Activated B cell treated with CpG ODN at 0.5 μM for 24 hours (primary cell): ENCODE measurements around the gene EIF4E1B. TPM values are rescaled to one million over a fixed set of nuclear protein-coding genes. Genes with fewer than 3 reads are reported as not detected.

ENCODE experiments used
- ATAC-seq: fragments of 200-7000 bp; cut with Tn5 transposase; one replicate; pipeline ENCODE4 v1.10.0; 2021; ENCODE audit warnings: low read depth, mild to moderate bottlenecking, moderate library complexity
- CTCF ChIA-PET: fragments of 350-600 bp; sonication (Branson Sonifier 250); formaldehyde crosslinking; loops from one replicate; lab custom pipeline; 2021; ENCODE audit warnings: antibody characterized with exemption; lab: Charles Lee
- POLR2A ChIA-PET: fragments of 350-600 bp; sonication (Branson Sonifier 250); formaldehyde crosslinking; loops from one replicate; lab custom pipeline; 2021; ENCODE audit warnings: antibody characterized with exemption; lab: Charles Lee
- DNase-seq: peaks from one replicate; pipeline ENCODE4 v3.0.0; 2022
- H3K27ac Mint-ChIP-seq: one replicate; pipeline ENCODE4 v1.8.0; 2020; ENCODE audit warnings: mixed read lengths
- H3K27me3 Mint-ChIP-seq: one replicate; pipeline ENCODE4 v1.8.0; 2021; ENCODE audit warnings: mixed read lengths
- H3K36me3 Mint-ChIP-seq: one replicate; pipeline ENCODE4 v1.8.0; 2021; ENCODE audit warnings: low read depth, mixed read lengths
- H3K4me1 Mint-ChIP-seq: one replicate; pipeline ENCODE4 v1.8.0; 2021; ENCODE audit warnings: mixed read lengths
- H3K4me3 Mint-ChIP-seq: one replicate; pipeline ENCODE4 v1.8.0; 2020; ENCODE audit warnings: mild to moderate bottlenecking, mixed read lengths
- H3K9me3 Mint-ChIP-seq: one replicate; pipeline ENCODE4 v1.8.0; 2020; ENCODE audit warnings: mixed read lengths
- CTCF ChIP-seq: fragments of 200-600 bp; IDR thresholded peaks from one replicate; pipeline ENCODE4 v1.8.0; 2022; ENCODE audit warnings: antibody characterized with exemption, mild to moderate bottlenecking
- intact Hi-C: fragments of 100-400 bp; cut with micrococcal nuclease; formaldehyde crosslinking; loops from one replicate; pipeline ENCODE4 v1.15.1; 2024
- total RNA-seq: library from RNA; stranded (reverse); gene quantifications from 2 replicates; pipeline ENCODE4 v1.2.3, GENCODE V29; 2022

Gene EIF4E1B
- total RNA-seq, 1 donor from 2014 or later, result not detected

GRCh38 chr5:176670449-176670848, 40.0 kb downstream of the EIF4E1B start:
- Mint-ChIP-seq H3K9me3 (no peaks in the 10 kb centered on the region), H3K4me1 (no peaks in the 10 kb centered on the region), H3K4me3 (no peak overlapping the region), H3K27ac (no peak overlapping the region), H3K36me3 (no peaks in the 10 kb centered on the region), H3K27me3 (peaks cover 40% of the 10 kb centered on the region)
- CTCF ChIA-PET, result interaction anchor here (0.6 to 1.9 kb wide), 2 partner anchors 10 to 543 kb away, joined by 3 to 9 read pairs; no protein-coding TSS in a partner anchor
- no peak for DNase-seq
- TF ChIP-seq CTCF, result no peak
- no peak for ATAC-seq
- intact Hi-C loops, result no loop called here
- POLR2A ChIA-PET, result no interaction called here

- peaks cover 43% of the 10 kb centered on the region for H3K27me3 Mint-ChIP-seq
- no peak overlapping the region for H3K4me3 Mint-ChIP-seq
- H3K36me3 Mint-ChIP-seq, result no peaks in the 10 kb centered on the region
- H3K4me1 Mint-ChIP-seq, result no peaks in the 10 kb centered on the region
- no peak for ATAC-seq
- POLR2A ChIA-PET, result no interaction called here
- no peak for TF ChIP-seq CTCF
- CTCF ChIA-PET, result no interaction called here
- intact Hi-C loops, result no loop called here
- no peak overlapping the region for H3K27ac Mint-ChIP-seq
- DNase-seq, result no peak
- no peaks in the 10 kb centered on the region for H3K9me3 Mint-ChIP-seq
Observed at GRCh38 chr5:176671399-176671798, 40.9 kb downstream of the EIF4E1B start.

- Mint-ChIP-seq H3K4me3 (no peak overlapping the region), H3K27me3 (peaks cover 43% of the 10 kb centered on the region), H3K9me3 (no peaks in the 10 kb centered on the region), H3K36me3 (no peaks in the 10 kb centered on the region), H3K4me1 (peaks cover 2% of the 10 kb centered on the region), H3K27ac (no peak overlapping the region)
- intact Hi-C loops, result no loop called here
- CTCF ChIA-PET, result interaction anchor here (0.9 kb wide), 1 partner anchor 12 kb away, joined by 4 read pairs; no protein-coding TSS in a partner anchor
- no peak for DNase-seq
- no peak for ATAC-seq
- POLR2A ChIA-PET, result interaction anchor here (0.6 kb wide), 1 partner anchor 1953 kb away, joined by 5 read pairs; no protein-coding TSS in a partner anchor
- TF ChIP-seq CTCF, result no peak
Observed at GRCh38 chr5:176671890-176672747, 41.6 kb downstream of the EIF4E1B start.

GRCh38 chr5:176673651-176674583, 43.4 kb downstream of the EIF4E1B start:
- DNase-seq, result no peak

More at GRCh38 chr5:176673651-176674583, 43.4 kb downstream of the EIF4E1B start:
- ATAC-seq, result no peak
- intact Hi-C loops, result no loop called here
- no peak overlapping the region for H3K4me3 Mint-ChIP-seq
- CTCF ChIA-PET, result interaction anchor here (0.8 kb wide), 1 partner anchor 13 kb away, joined by 3 read pairs; no protein-coding TSS in a partner anchor
- no peak for TF ChIP-seq CTCF
- H3K27me3 Mint-ChIP-seq, result peaks cover 45% of the 10 kb centered on the region
- H3K9me3 Mint-ChIP-seq, result no peaks in the 10 kb centered on the region
- H3K4me1 Mint-ChIP-seq, result peaks cover 2% of the 10 kb centered on the region
- POLR2A ChIA-PET, result no interaction called here
- no peak overlapping the region for H3K27ac Mint-ChIP-seq
- no peaks in the 10 kb centered on the region for H3K36me3 Mint-ChIP-seq
